ENCODE results near the gene CLCF1.
"Not testable (repeated sequence)": the region's sequence is repeated elsewhere in the genome, so short reads cannot be mapped to it uniquely, and the experiment has no call there.

The CLCF1 gene

GRCh38 chr11:67322049-67322448 lies 51.3 kb downstream of the CLCF1 start:
- DNase-seq (ENCODE audit: low read depth), result no peak
- no peak overlapping the region for H3K4me3 ChIP-seq (ENCODE audit: low read length)
- no peak for TF ChIP-seq CTCF (conservative IDR thresholded peaks at IDR 0.05; ENCODE audit: low read depth, low read length)

GRCh38 chr11:67321313-67321871 lies 52.0 kb downstream of the CLCF1 start:
- DNase-seq (ENCODE audit: low read depth), result no peak
- TF ChIP-seq CTCF (conservative IDR thresholded peaks at IDR 0.05; ENCODE audit: low read depth, low read length), result no peak
- no peak overlapping the region for H3K4me3 ChIP-seq (ENCODE audit: low read length)

GRCh38 chr11:67320691-67321090 lies 52.7 kb downstream of the CLCF1 start:
- no peak for TF ChIP-seq CTCF (conservative IDR thresholded peaks at IDR 0.05; ENCODE audit: low read depth, low read length)
- no peak for DNase-seq (ENCODE audit: low read depth)
- no peak overlapping the region for H3K4me3 ChIP-seq (ENCODE audit: low read length)

- DNase-seq (ENCODE audit: low read depth), result no peak
- H3K4me3 ChIP-seq (ENCODE audit: low read length), result no peak overlapping the region
- no peak for TF ChIP-seq CTCF (conservative IDR thresholded peaks at IDR 0.05; ENCODE audit: low read depth, low read length)
Observed at GRCh38 chr11:67320011-67320410, 53.4 kb downstream of the CLCF1 start.

GRCh38 chr11:67318876-67319275 lies 54.5 kb downstream of the CLCF1 start:
- not testable (repeated sequence) for H3K4me3 ChIP-seq (ENCODE audit: low read length)

GRCh38 chr11:67317888-67318555 lies 55.4 kb downstream of the CLCF1 start:
- peak overlapping the region; percentile 81 for H3K4me3 ChIP-seq (ENCODE audit: low read length)
- TF ChIP-seq CTCF (conservative IDR thresholded peaks at IDR 0.05; ENCODE audit: low read depth, low read length), result no peak
- DNase-seq (ENCODE audit: low read depth), result no peak

More at GRCh38 chr11:67318876-67319275, 54.5 kb downstream of the CLCF1 start:
- not testable (repeated sequence) for DNase-seq (ENCODE audit: low read depth)

- peak; percentile 84 for TF ChIP-seq CTCF (conservative IDR thresholded peaks at IDR 0.05; ENCODE audit: low read depth, low read length)
- peak; percentile 58 for DNase-seq (ENCODE audit: low read depth)
- H3K4me3 ChIP-seq (ENCODE audit: low read length), result peak overlapping the region; percentile 81
Observed at GRCh38 chr11:67317205-67317887, 56.1 kb downstream of the CLCF1 start.
